GM21737 (cell line): ENCODE results near the gene TNFAIP3.
A peak's percentile ranks its signal among the peaks of the same experiment; 100 is the strongest.

Source experiments
- ATAC-seq: cut with Tn5 transposase; IDR thresholded peaks from one replicate; pipeline ENCODE4 v1.9.1; 2021; ENCODE audit warnings: mild to moderate bottlenecking, moderate library complexity; ENCODE audit not compliant: unreplicated experiment

TNFAIP3 gene

GRCh38 chr6:137862419-137863090 lies 4.5 kb upstream of the TNFAIP3 start:
- no peak for ATAC-seq

DNA sequence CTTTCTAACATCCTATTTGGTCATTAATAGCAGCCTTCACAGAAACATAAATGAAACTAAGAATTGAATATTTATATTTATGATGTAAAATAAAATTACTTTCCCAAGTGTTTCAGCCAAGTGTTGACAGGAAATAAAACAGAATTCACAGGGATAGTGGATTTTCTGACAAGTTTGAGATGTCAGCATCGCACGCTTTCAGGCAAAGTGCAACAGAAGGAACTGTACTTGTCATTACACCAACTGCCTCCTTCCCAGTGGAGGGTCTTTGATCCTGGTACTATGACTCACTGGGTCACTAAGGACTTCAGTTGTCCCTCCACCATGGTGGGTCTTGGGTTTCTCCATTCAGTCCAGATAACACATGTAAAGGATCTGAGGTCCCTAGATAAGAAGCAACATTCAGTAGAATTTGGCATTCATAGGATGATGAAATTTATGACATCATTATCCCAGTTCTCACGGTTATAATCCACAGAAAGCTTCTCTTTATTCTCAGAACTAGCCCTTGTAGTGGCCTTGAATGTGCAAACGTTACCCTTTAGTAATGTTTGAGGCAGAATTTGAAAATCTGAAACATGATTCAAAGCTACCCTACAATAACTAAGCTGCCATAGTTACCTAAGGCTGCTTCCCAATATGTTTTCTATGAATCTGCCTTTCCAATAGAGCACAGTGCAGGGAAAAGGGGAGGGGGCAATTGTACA lies 3.8 kb upstream of the TNFAIP3 start:
- no peak for ATAC-seq

- ATAC-seq, result no peak
These were observed 2.1 kb upstream of the TNFAIP3 start for GRCh38 chr6:137864812-137865508.

DNA sequence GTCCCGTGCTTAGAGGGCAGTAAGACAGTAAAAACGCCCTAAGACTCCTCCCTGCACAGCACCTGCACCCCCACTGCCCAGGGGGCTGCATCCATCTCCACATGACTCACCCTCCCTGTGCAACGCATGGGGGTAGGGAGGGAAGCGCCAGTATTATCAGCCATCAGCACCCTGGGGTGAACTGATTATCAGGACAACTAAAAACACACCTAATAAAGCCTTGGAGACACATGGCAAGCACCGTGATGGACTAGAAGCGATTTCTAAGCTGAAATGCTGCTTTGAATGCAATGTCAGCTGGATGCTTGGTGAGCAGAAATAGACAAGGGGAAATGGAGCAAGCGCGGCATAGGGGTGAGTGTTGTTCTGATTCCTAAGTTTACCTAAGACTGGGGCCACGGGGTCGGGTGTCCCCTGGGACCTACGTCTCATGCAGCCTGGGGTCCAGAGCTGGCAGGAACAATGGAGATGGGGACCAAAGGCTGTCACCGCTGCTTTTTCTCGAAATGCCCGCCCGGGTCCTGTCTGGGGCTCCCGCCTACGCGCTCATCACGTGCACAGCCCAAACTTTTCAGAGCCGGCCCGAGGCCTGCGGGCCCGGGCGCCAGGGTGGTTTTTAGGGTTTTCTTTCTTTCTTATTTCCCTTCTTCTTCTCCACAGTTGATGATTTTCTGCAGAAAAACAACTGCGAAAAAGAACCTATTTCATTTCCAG lies 702 bp upstream of the TNFAIP3 start:
- peak; percentile 20 for ATAC-seq

DNA sequence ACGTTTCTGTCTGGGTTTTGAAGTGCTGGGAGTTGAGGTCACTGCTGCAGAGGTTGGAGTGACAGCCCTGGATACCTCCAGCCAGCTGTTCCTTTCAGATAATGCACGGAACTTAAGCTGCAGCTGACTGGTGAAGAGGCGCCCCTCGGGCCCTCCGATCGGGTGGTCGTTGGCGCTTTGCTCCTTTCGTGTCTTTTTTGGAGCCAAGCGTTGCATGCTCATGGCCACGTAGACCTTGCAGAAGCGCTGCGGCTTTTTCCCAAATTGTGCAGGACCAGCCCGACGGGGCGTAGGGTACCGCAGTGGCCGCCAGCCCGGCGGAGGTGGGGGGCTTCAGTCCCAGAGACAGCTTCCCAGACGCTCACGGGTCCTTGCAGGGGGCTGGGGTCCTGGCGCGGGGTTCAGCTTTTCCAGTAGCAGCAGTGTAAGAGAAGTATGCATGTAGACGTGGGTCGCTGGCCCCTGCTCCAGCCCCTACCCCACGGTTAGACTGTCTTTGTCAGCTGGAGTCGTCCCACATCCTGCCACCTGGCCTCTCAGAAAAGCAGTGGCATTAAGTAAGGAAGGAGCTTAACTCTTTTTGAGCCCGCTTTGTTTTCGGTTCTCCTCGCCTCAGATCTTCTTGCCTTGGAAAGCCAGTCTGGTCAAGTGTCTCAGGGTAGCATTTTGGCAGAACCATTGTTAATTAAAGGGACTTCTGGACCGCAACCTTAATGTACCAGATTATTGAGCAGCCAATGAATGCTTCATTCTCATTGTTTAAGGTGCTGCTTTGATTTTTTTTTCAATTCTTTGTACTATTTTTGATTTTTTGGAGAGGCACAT lies 838 bp downstream of the TNFAIP3 start:
- ATAC-seq, result peak; percentile 0

DNA sequence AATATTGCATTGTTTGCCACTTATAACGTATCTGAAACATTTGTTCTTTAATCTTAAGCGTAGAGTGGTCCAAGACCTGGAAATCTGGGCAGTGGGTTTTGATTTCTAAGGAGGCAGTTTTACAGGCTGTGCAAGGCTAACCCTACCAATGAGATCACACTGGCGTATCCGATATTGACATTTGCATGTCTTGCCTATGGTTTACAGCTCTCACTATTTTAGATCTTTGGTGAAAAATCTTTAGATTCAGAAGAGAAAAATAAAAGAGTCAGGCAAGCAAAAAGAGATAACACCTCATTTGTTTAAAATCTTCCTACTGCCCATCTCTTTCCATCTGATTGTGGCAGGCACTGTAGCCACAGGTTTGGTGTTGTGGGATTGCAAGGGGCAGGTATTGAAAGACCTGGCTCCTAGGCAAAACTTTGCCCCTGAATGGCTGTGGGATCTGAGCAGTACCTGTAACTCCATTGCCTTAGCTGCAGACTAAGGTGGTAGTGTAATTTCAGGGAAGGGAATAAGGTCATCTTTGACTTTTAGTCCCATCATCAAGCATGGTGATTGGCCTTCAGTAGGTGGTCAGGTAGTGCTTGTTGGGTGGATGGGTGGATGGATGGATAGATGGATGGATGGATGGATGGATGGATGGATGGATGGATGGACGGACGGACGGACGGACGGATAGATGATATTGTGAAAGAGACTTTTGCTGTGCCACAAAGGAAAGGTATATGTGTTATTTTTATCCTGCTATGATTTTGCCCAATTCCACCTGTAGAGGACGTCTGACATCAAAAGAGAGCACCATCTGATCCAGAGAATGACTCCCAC lies 1.9 kb downstream of the TNFAIP3 start:
- ATAC-seq, result no peak

DNA sequence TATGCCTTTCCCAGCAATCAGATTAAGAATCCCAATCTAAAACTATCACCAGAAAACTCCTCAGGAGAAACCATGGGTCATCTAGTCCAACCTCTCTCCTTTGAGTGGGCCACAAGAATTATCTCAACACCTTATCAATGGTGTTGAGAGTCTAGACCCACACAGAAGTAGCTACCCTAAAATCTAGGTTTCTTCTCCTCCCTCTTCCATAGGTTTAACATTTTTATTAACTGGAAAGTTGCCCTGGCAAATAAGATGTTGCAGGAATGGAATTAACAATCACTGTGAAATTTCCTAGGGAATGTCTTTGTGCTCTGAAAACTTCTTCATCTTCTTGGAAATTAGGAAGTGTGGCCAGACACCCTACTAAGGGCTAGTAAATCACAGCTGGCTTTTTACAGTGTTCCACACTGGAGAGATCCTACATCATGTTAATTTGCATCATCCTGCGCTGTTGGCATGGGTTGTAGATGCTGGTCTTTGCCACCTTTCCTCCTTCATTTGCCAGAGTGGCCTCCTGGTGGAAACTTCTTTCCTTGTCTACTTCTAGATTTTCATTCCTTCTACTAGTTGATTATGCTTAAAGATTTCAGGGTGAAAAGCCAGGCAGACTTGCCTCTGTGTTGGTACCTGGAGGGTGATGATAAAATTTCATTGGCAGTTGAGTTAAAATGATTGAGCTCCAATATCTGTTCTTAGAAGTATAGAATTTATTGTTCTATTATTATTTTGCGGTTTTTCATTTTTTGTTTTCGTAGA lies 2.7 kb downstream of the TNFAIP3 start:
- no peak for ATAC-seq

DNA sequence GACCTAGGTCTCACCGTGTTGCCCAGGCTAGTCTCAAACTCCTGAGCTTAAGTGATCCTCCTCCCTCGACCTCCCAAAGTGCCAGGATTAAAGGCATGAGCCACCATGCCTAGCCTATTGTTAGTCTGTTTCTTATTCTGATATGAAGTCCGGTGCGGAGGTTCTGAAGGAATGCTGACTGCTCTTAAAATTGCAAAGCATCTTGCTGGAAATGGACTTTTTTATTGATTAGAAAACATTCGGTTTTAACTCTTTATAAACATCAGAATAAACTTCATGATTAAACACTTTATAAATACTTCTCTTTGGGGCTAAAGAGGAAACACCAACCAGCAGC lies 3.2 kb downstream of the TNFAIP3 start:
- ATAC-seq, result no peak

DNA sequence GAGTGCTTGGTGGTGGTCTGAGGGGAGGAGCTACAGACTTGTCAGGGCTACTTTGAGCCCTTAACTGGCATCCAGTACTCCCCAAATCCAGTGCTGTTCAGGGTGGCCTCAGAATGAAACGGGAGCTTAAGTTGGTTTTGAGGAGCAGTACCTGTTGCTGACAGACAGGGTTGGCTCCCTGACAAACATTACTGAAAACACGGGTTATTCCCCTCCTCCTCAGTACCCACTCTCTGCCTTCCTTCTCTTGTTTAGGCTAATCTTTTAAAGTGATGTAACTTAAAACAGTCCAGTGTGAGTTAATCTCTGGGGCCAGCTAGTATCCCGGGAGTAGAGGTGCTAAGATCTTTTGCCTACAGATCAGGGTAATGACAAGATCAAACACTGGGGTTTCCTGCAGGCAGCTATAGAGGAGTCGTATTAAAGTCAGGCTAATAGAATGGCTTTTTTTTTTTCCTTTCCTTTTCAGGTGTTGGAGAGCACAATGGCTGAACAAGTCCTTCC lies 3.7 kb downstream of the TNFAIP3 start:
- peak; percentile 28 for ATAC-seq

- ATAC-seq, result no peak
These were observed 4.2 kb downstream of the TNFAIP3 start for GRCh38 chr6:137871291-137871690.

- no peak for ATAC-seq
These were observed 4.9 kb downstream of the TNFAIP3 start for GRCh38 chr6:137871831-137872454.

DNA sequence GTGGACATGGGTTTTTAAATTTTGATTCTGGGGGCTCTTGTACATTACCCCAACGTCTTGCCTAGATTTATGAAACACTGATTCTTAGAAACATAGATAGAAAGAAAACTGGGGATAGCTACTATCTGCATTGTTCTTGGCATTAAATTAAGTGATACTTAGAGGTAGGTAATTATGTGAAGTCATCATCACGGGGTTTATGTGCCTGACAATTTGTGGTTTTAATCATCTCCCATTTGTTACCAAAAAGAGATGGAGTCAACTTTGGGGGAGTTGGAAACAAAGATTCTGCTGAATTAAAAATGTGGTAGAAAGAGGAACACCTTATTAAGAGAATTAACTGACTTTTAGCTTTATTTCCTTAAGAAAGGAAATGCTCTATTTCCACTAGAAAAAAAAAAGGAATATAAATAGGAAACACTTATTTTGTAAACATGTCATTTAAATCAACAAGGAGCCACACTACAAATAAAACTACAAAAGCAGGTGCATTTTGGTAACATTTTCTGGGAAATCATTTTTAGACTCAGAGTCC lies 5.6 kb downstream of the TNFAIP3 start:
- no peak for ATAC-seq

GRCh38 chr6:137873273-137873762 lies 6.3 kb downstream of the TNFAIP3 start:
- ATAC-seq, result peak; percentile 43

DNA sequence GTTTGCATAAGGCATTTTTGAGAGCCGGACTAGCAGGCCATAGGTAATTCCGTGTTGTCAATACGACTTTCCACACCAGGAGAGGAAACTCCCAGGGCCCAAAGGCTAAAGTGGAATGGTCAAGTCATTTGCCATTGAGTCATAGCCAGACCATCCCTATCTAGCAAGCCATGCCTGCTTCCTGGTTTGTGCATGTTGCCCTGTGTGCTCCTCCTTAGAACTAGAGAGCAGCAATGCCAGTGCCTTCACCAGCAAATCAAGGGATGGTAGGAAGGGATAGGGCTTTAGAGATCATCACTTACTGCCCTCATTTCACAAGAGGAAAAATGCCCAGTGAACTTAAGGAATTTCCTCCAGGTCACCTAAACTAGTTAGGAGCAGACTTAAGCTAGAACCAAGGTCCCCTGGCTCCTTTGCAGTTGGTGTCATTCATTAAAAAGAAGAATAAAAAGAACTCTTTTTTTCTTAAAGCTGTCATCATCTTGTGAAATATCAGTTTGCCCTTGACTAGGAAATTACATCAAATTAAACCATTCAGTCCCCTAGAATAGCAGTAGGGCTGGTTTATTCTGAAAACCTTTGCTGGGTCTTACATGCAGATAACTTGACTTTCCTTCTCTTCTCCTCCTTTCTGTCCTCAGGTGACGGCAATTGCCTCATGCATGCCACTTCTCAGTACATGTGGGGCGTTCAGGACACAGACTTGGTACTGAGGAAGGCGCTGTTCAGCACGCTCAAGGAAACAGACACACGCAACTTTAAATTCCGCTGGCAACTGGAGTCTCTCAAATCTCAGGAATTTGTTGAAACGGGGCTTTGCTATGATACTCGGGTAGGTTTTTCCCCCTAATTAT lies 7.4 kb downstream of the TNFAIP3 start:
- ATAC-seq, result no peak

GRCh38 chr6:137875058-137875520 lies 8.0 kb downstream of the TNFAIP3 start:
- no peak for ATAC-seq

GRCh38 chr6:137875606-137876005 lies 8.5 kb downstream of the TNFAIP3 start:
- ATAC-seq, result no peak

DNA sequence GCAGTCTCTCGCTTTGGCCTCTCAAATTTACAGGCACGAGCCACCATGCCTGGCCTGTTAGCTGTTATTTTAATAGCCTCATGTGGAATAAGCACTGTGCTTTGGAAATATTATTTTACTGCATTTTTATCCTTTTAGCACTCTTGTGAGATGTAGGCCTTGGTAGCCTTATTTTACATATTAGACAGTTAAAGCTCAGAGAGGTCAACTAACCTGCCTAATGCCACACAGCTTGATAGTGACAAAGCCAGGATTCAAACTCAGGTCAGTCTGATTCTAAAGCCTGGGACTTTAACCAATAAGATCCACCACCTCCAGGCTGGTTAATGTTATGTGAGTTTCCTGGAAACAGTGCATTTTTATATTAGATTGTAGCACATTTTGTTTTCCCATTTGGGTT lies 9.5 kb downstream of the TNFAIP3 start:
- ATAC-seq, result no peak
